OCI-LY1 (cell line): ENCODE results near the gene WDR62.

Experiments used
- EZH2 ChIP-seq: fragments of 200-600 bp; sonication (generic), shearing (Covaris generic); IDR thresholded peaks from 2 replicates; pipeline ENCODE4 v1.8.0; 2017; ENCODE audit warnings: borderline replicate concordance, mixed run types, mild to moderate bottlenecking, antibody characterized with exemption, low read length, moderate library complexity, mixed read lengths
- TF ChIP-seq, protein P1 (sequence below): fragments of 200-600 bp; sonication (generic), shearing (Covaris generic); IDR thresholded peaks from 2 replicates; pipeline ENCODE4 v1.5.1; 2017; ENCODE audit warnings: mild to moderate bottlenecking, antibody characterized with exemption, low read length, moderate library complexity, mixed read lengths

GRCh38 chr19:36108684-36109083 lies 54.0 kb downstream of the WDR62 start:
- TF ChIP-seq, protein P1, sequence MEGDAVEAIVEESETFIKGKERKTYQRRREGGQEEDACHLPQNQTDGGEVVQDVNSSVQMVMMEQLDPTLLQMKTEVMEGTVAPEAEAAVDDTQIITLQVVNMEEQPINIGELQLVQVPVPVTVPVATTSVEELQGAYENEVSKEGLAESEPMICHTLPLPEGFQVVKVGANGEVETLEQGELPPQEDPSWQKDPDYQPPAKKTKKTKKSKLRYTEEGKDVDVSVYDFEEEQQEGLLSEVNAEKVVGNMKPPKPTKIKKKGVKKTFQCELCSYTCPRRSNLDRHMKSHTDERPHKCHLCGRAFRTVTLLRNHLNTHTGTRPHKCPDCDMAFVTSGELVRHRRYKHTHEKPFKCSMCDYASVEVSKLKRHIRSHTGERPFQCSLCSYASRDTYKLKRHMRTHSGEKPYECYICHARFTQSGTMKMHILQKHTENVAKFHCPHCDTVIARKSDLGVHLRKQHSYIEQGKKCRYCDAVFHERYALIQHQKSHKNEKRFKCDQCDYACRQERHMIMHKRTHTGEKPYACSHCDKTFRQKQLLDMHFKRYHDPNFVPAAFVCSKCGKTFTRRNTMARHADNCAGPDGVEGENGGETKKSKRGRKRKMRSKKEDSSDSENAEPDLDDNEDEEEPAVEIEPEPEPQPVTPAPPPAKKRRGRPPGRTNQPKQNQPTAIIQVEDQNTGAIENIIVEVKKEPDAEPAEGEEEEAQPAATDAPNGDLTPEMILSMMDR, result no peak
- no peak for TF ChIP-seq EZH2
